Measurements from ENCODE around the gene SMIM41.

SMIM41 gene

GRCh38 chr12:52091061-52091460 lies 11.6 kb downstream of the SMIM41 start:
- DNase-seq (ENCODE audit: low read depth in 1 of 2, low spot score in 1 of 2) = no peak
- TF ChIP-seq POLR2AphosphoS5 (IDR thresholded peaks at IDR 0.05; ENCODE audit: low read depth) (no peak), GABPA (IDR thresholded peaks at IDR 0.05; ENCODE audit: low read depth) (no peak), CTCF (IDR thresholded peaks at IDR 0.05; ENCODE audit: insufficient read depth, low read length) (no peak), SPI1 (IDR thresholded peaks at IDR 0.05; ENCODE audit: borderline replicate concordance, low read depth) (no peak), REST (IDR thresholded peaks at IDR 0.05; ENCODE audit: insufficient replicate concordance, low read depth) (no peak)

GRCh38 chr12:52091869-52092268 lies 12.4 kb downstream of the SMIM41 start:
- Histone ChIP-seq H3K27ac (replicated peaks) (no peak overlapping the region), H3K27me3 (ENCODE audit: insufficient read depth, poor library complexity, severe bottlenecking) (peaks cover 13% of the 10 kb centered on the region), H3K4me3 (replicated peaks; ENCODE audit: insufficient read depth, low read length) (no peak overlapping the region)
- no peak for DNase-seq (ENCODE audit: low read depth in 1 of 2, low spot score in 1 of 2)
- TF ChIP-seq CTCF (IDR thresholded peaks at IDR 0.05; ENCODE audit: insufficient read depth, low read length) (no peak), GABPA (IDR thresholded peaks at IDR 0.05; ENCODE audit: low read depth) (no peak), POLR2AphosphoS5 (IDR thresholded peaks at IDR 0.05; ENCODE audit: low read depth) (no peak), SPI1 (IDR thresholded peaks at IDR 0.05; ENCODE audit: borderline replicate concordance, low read depth) (no peak), REST (IDR thresholded peaks at IDR 0.05; ENCODE audit: insufficient replicate concordance, low read depth) (no peak)

More at GRCh38 chr12:52091061-52091460, 11.6 kb downstream of the SMIM41 start:
- Histone ChIP-seq H3K4me3 (replicated peaks; ENCODE audit: insufficient read depth, low read length) (no peak overlapping the region), H3K27me3 (ENCODE audit: insufficient read depth, poor library complexity, severe bottlenecking) (peaks cover 16% of the 10 kb centered on the region), H3K27ac (replicated peaks) (no peak overlapping the region)

GRCh38 chr12:52093346-52093745 lies 13.8 kb downstream of the SMIM41 start:
- no peak for DNase-seq (ENCODE audit: low read depth in 1 of 2, low spot score in 1 of 2)
- Histone ChIP-seq H3K27me3 (ENCODE audit: insufficient read depth, poor library complexity, severe bottlenecking) (peaks cover 10% of the 10 kb centered on the region), H3K27ac (replicated peaks) (no peak overlapping the region), H3K4me3 (replicated peaks; ENCODE audit: insufficient read depth, low read length) (no peak overlapping the region)
- TF ChIP-seq POLR2AphosphoS5 (IDR thresholded peaks at IDR 0.05; ENCODE audit: low read depth) = no peak
- no peak for TF ChIP-seq REST (IDR thresholded peaks at IDR 0.05; ENCODE audit: insufficient replicate concordance, low read depth)
- TF ChIP-seq GABPA (IDR thresholded peaks at IDR 0.05; ENCODE audit: low read depth) = no peak
- TF ChIP-seq CTCF (IDR thresholded peaks at IDR 0.05; ENCODE audit: insufficient read depth, low read length) = no peak
- no peak for TF ChIP-seq SPI1 (IDR thresholded peaks at IDR 0.05; ENCODE audit: borderline replicate concordance, low read depth)

Data from HL-60 (cell line).